GM19099 (cell line): ENCODE data around the gene SOCS1.

Experiments used
- POLR2A ChIP-seq: IDR thresholded peaks from 3 replicates; pipeline ENCODE4 v1.6.1; 2011; ENCODE audit warnings: low read depth; ENCODE audit not compliant: insufficient read length; ENCODE audit errors: extremely low read depth

Gene SOCS1

GRCh38 chr16:11291091-11291703, 35.2 kb upstream of the SOCS1 start:
- no peak for TF ChIP-seq POLR2A

- TF ChIP-seq POLR2A = no peak
Observed at GRCh38 chr16:11290102-11290893, 34.3 kb upstream of the SOCS1 start.

- no peak for TF ChIP-seq POLR2A
Observed at GRCh38 chr16:11289202-11289601, 33.2 kb upstream of the SOCS1 start.

GRCh38 chr16:11285842-11286241, 29.8 kb upstream of the SOCS1 start:
- TF ChIP-seq POLR2A = no peak

GRCh38 chr16:11283820-11284248, 27.8 kb upstream of the SOCS1 start:
- TF ChIP-seq POLR2A = no peak

GRCh38 chr16:11280616-11281522, 24.9 kb upstream of the SOCS1 start, which contains the start of gene PRM1:
TSS of gene PRM1 (minus strand) at chr16:11281330. CDS start at chr16:11281238, 92 bp downstream.
- TF ChIP-seq POLR2A = no peak

GRCh38 chr16:11278681-11279628, 23.0 kb upstream of the SOCS1 start:
- TF ChIP-seq POLR2A = no peak

GRCh38 chr16:11277607-11278337, 21.8 kb upstream of the SOCS1 start:
- TF ChIP-seq POLR2A = no peak

- TF ChIP-seq POLR2A = no peak
Observed at GRCh38 chr16:11276896-11277593, 21.0 kb upstream of the SOCS1 start.

GRCh38 chr16:11276143-11276895, 20.3 kb upstream of the SOCS1 start, which contains the start of gene PRM2:
TSS of gene PRM2 (minus strand) at chr16:11276480. CDS start at chr16:11276370, 110 bp downstream.
- TF ChIP-seq POLR2A = no peak

- no peak for TF ChIP-seq POLR2A
Observed at GRCh38 chr16:11274964-11275363, 19.0 kb upstream of the SOCS1 start.

- TF ChIP-seq POLR2A = no peak
Observed at GRCh38 chr16:11273721-11274324, 17.8 kb upstream of the SOCS1 start.
